Measurements from ENCODE around the gene C12orf57. TPM values are rescaled to one million over a fixed set of nuclear protein-coding genes. Genes with fewer than 3 reads are reported as not detected.

Gene C12orf57
- total and polyA plus RNA-seq, 2 of the 13 experiments (the other 11 are each of a cell fraction or from before 2014, with no cell fraction given): 84.0 to 287 TPM

DNA sequence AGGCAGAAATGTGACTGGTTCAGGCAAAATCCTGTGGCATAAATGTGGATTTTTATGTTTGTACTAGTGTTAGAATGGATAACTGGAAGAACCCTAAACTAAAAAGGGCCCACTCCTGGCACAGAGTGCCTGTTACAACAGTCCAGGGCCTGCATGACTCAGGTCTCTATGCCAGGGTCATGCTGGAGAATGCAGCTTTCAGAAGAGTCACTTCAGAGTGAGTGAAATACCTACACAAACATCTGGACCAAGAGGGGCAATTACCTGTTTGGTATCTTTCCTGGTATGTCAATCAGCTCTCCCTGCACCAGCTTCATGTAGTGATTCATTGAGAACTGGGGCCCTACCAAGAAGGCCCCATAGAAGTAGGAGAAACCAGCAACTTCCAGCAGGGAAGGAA lies 36.9 kb downstream of the C12orf57 start (continued):
- TF ChIP-seq SMAD1 (CRISPR knock-in tag; IDR thresholded peaks at IDR 0.05; ENCODE audit: borderline replicate concordance, low read depth) (no peak), PLSCR1 (CRISPR knock-in tag; IDR thresholded peaks at IDR 0.05; ENCODE audit: borderline replicate concordance) (no peak), ZBTB39 (CRISPR knock-in tag; IDR thresholded peaks at IDR 0.05) (no peak), TMF1 (CRISPR knock-in tag; IDR thresholded peaks at IDR 0.05; ENCODE audit: low read depth) (no peak), MTA3 (CRISPR knock-in tag; IDR thresholded peaks at IDR 0.05) (no peak), NONO (IDR thresholded peaks at IDR 0.05) (no peak), NONO (CRISPR knock-in tag; conservative IDR thresholded peaks at IDR 0.05) (no peak), MAFG (CRISPR knock-in tag; IDR thresholded peaks at IDR 0.05) (no peak), ZBTB38 (CRISPR knock-in tag; IDR thresholded peaks at IDR 0.05) (no peak), YY1 (IDR thresholded peaks at IDR 0.05; ENCODE audit: insufficient read depth, insufficient replicate concordance, low read depth, low read length) (no peak), TCF12 (IDR thresholded peaks at IDR 0.05) (no peak), TCF12 (CRISPR knock-in tag; IDR thresholded peaks at IDR 0.05) (no peak), ZBTB20 (CRISPR knock-in tag; IDR thresholded peaks at IDR 0.05; ENCODE audit: borderline replicate concordance, low read depth) (no peak), NFIC (IDR thresholded peaks at IDR 0.05; ENCODE audit: low read length) (0 out of 2 replicates have a peak, but pooled peaks have one; percentile 11), IKZF1 (IDR thresholded peaks at IDR 0.05) (no peak), NFKBIZ (CRISPR knock-in tag; IDR thresholded peaks at IDR 0.05) (no peak), ZNF205 (CRISPR knock-in tag; IDR thresholded peaks at IDR 0.05) (peak; percentile 98), ZNF576 (CRISPR knock-in tag; IDR thresholded peaks at IDR 0.05) (no peak), ZNF615 (CRISPR knock-in tag; IDR thresholded peaks at IDR 0.05; ENCODE audit: borderline replicate concordance) (no peak), DR1 (CRISPR knock-in tag; IDR thresholded peaks at IDR 0.05) (no peak), ZNF713 (CRISPR knock-in tag; IDR thresholded peaks at IDR 0.05) (no peak), SP140L (CRISPR knock-in tag; IDR thresholded peaks at IDR 0.05; ENCODE audit: borderline replicate concordance) (no peak)
- TF ChIP-seq, protein P1, sequence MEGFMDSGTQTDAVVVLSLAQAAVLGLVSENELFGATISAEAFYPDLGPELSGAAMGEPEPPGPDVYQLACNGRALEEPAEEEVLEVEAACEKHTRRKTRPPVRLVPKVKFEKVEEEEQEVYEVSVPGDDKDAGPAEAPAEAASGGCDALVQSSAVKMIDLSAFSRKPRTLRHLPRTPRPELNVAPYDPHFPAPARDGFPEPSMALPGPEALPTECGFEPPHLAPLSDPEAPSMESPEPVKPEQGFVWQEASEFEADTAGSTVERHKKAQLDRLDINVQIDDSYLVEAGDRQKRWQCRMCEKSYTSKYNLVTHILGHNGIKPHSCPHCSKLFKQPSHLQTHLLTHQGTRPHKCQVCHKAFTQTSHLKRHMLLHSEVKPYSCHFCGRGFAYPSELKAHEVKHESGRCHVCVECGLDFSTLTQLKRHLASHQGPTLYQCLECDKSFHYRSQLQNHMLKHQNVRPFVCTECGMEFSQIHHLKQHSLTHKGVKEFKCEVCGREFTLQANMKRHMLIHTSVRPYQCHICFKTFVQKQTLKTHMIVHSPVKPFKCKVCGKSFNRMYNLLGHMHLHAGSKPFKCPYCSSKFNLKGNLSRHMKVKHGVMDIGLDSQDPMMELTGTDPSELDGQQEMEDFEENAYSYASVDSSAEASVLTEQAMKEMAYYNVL (CRISPR knock-in tag; IDR thresholded peaks at IDR 0.05; ENCODE audit: borderline replicate concordance): no peak
- TF ChIP-seq, protein P2, sequence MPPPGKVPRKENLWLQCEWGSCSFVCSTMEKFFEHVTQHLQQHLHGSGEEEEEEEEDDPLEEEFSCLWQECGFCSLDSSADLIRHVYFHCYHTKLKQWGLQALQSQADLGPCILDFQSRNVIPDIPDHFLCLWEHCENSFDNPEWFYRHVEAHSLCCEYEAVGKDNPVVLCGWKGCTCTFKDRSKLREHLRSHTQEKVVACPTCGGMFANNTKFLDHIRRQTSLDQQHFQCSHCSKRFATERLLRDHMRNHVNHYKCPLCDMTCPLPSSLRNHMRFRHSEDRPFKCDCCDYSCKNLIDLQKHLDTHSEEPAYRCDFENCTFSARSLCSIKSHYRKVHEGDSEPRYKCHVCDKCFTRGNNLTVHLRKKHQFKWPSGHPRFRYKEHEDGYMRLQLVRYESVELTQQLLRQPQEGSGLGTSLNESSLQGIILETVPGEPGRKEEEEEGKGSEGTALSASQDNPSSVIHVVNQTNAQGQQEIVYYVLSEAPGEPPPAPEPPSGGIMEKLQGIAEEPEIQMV (CRISPR knock-in tag; IDR thresholded peaks at IDR 0.05; ENCODE audit: low read depth): no peak
- TF ChIP-seq, protein P3, sequence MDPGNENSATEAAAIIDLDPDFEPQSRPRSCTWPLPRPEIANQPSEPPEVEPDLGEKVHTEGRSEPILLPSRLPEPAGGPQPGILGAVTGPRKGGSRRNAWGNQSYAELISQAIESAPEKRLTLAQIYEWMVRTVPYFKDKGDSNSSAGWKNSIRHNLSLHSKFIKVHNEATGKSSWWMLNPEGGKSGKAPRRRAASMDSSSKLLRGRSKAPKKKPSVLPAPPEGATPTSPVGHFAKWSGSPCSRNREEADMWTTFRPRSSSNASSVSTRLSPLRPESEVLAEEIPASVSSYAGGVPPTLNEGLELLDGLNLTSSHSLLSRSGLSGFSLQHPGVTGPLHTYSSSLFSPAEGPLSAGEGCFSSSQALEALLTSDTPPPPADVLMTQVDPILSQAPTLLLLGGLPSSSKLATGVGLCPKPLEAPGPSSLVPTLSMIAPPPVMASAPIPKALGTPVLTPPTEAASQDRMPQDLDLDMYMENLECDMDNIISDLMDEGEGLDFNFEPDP (CRISPR knock-in tag; conservative IDR thresholded peaks at IDR 0.05): no peak
